MCF 10A (cell line): ENCODE data around the gene GLRX. TPM values are rescaled to one million over a fixed set of nuclear protein-coding genes. Genes with fewer than 3 reads are reported as not detected.

ENCODE experiments used
- BruUV-seq: library from RNA; stranded (reverse); fragments of 400-500 nt; replicated peaks from 2 replicates; lab custom pipeline; 2021; lab: Mats Ljungman, UMichigan
- CTCF ChIA-PET: fragments of 300-600 bp; sonication (Branson Sonifier 250); formaldehyde crosslinking; extraction: SDS; loops from one replicate; lab custom pipeline; 2021; ENCODE audit warnings: antibody characterized with exemption, inconsistent platforms; lab: Yijun Ruan, JAX
- POLR2A ChIA-PET: fragments of 300-600, 350-650 bp; sonication (Branson Sonifier 250); formaldehyde crosslinking; extraction: SDS; loops from one replicate; lab custom pipeline; 2020; ENCODE audit warnings: antibody characterized with exemption, inconsistent platforms; lab: Yijun Ruan, JAX
- DNase-seq: peaks from one replicate; pipeline ENCODE4 v3.0.0-alpha.2; 2018; ENCODE audit not compliant: unreplicated experiment
- H3K27ac Mint-ChIP-seq: one replicate; pipeline ENCODE4 v1.8.0; 2022; ENCODE audit warnings: mild to moderate bottlenecking, low read depth, mixed read lengths; ENCODE audit not compliant: unreplicated experiment
- H3K27me3 Mint-ChIP-seq: one replicate; pipeline ENCODE4 v1.8.0; 2022; ENCODE audit warnings: mixed read lengths; ENCODE audit not compliant: insufficient read depth, unreplicated experiment
- H3K36me3 Mint-ChIP-seq: one replicate; pipeline ENCODE4 v1.8.0; 2022; ENCODE audit warnings: mild to moderate bottlenecking, moderate library complexity, mixed read lengths; ENCODE audit not compliant: insufficient read depth, unreplicated experiment
- H3K4me1 Mint-ChIP-seq: one replicate; pipeline ENCODE4 v1.8.0; 2022; ENCODE audit warnings: mixed read lengths; ENCODE audit not compliant: insufficient read depth, unreplicated experiment
- H3K4me3 Mint-ChIP-seq: one replicate; pipeline ENCODE4 v1.8.0; 2022; ENCODE audit warnings: mild to moderate bottlenecking, moderate library complexity, mixed read lengths; ENCODE audit not compliant: unreplicated experiment
- H3K9me3 Mint-ChIP-seq: one replicate; pipeline ENCODE4 v1.8.0; 2022; ENCODE audit warnings: mixed read lengths; ENCODE audit not compliant: unreplicated experiment
- CTCF ChIP-seq: fragments of 200-600 bp; IDR thresholded peaks from one replicate; pipeline ENCODE4 v1.8.0; 2022; ENCODE audit warnings: antibody characterized with exemption, mild to moderate bottlenecking; ENCODE audit not compliant: unreplicated experiment
- intact Hi-C: fragments of 100-400 bp; cut with micrococcal nuclease; formaldehyde crosslinking; loops from 2 replicates; pipeline ENCODE4 v1.14.1; 2022
- total RNA-seq: library from RNA; stranded (reverse); gene quantifications from 2 replicates; pipeline ENCODE4 v1.2.3, GENCODE V29; 2022

GLRX gene
- total RNA-seq, 1 experiment from 2014 or later, result 41.4 TPM

- Mint-ChIP-seq H3K36me3 (no peaks in the 10 kb centered on the region), H3K4me1 (peaks cover 13% of the 10 kb centered on the region), H3K27me3 (no peaks in the 10 kb centered on the region), H3K9me3 (no peaks in the 10 kb centered on the region), H3K27ac (no peak overlapping the region), H3K4me3 (no peak overlapping the region)
- peak; percentile 83 for DNase-seq
- ChIA-PET POLR2A (interaction anchor here (1.0 to 1.1 kb wide), 2 partner anchors 127 kb away, joined by 3 read pairs; partner anchors contain the start of gene RFESD), CTCF (interaction anchor here (0.5 to 5.2 kb wide), 7 partner anchors 8 to 109 kb away, joined by 3 to 31 read pairs (median 5); no protein-coding TSS in a partner anchor)
- no TSS peak for BruUV-seq
- intact Hi-C loops, result no loop called here
- no peak for TF ChIP-seq CTCF
Observed at GRCh38 chr5:95773335-95774059, 49.0 kb downstream of the GLRX start.

GRCh38 chr5:95771892-95772291 lies 50.6 kb downstream of the GLRX start:
- no peaks in the 10 kb centered on the region for H3K36me3 Mint-ChIP-seq
- no peaks in the 10 kb centered on the region for H3K9me3 Mint-ChIP-seq
- H3K27ac Mint-ChIP-seq, result peak overlapping the region; percentile 24
- TF ChIP-seq CTCF, result no peak
- intact Hi-C loops, result no loop called here
- CTCF ChIA-PET, result interaction anchor here (0.8 to 5.2 kb wide), 6 partner anchors 10 to 108 kb away, joined by 3 to 39 read pairs (median 12); no protein-coding TSS in a partner anchor
- H3K4me3 Mint-ChIP-seq, result no peak overlapping the region
- POLR2A ChIA-PET, result interaction anchor here (0.7 to 3.0 kb wide), 10 partner anchors 10 to 186 kb away, joined by 3 to 25 read pairs (median 5); partner anchors contain the start of genes GLRX, RFESD and RHOBTB3
- peaks cover 13% of the 10 kb centered on the region for H3K4me1 Mint-ChIP-seq
- DNase-seq, result no peak
- no TSS peak for BruUV-seq
- H3K27me3 Mint-ChIP-seq, result no peaks in the 10 kb centered on the region

- peak; percentile 66 for DNase-seq
- Mint-ChIP-seq H3K36me3 (no peaks in the 10 kb centered on the region), H3K4me3 (no peak overlapping the region), H3K9me3 (no peaks in the 10 kb centered on the region), H3K4me1 (peaks cover 13% of the 10 kb centered on the region), H3K27me3 (no peaks in the 10 kb centered on the region), H3K27ac (peak overlapping the region; percentile 50)
- intact Hi-C loops, result no loop called here
- no peak for TF ChIP-seq CTCF
- POLR2A ChIA-PET, result interaction anchor here (0.7 to 3.0 kb wide), 13 partner anchors 9 to 385 kb away, joined by 3 to 25 read pairs (median 4); partner anchors contain the start of genes GLRX, RFESD and RHOBTB3
- no TSS peak for BruUV-seq
- CTCF ChIA-PET, result interaction anchor here (0.6 to 5.2 kb wide), 11 partner anchors 8 to 107 kb away, joined by 3 to 39 read pairs (median 3); no protein-coding TSS in a partner anchor
Observed at GRCh38 chr5:95770830-95771708, 51.5 kb downstream of the GLRX start.
